SK-N-SH treated with all-trans-retinoic acid at 6 μM for 48 hours (cell line): ENCODE results near the gene ZSWIM9.

Experiments used
- CREB5 ChIP-seq: fragments of 250-450 bp; sonication (Bioruptor Pico); IDR thresholded peaks from 2 replicates; pipeline ENCODE4 v1.5.1; 2020; ENCODE audit warnings: low read depth, mild to moderate bottlenecking, moderate library complexity
- CSDC2 ChIP-seq: fragments of 250-450 bp; sonication (Bioruptor Pico); IDR thresholded peaks from 2 replicates; pipeline ENCODE4 v1.5.0; 2020; ENCODE audit warnings: mild to moderate bottlenecking, moderate library complexity
- PATZ1 ChIP-seq: fragments of 250-450 bp; sonication (Bioruptor Pico); IDR thresholded peaks from 2 replicates; pipeline ENCODE4 v1.8.0; 2020; ENCODE audit warnings: mild to moderate bottlenecking, moderate library complexity, borderline replicate concordance
- RARB ChIP-seq: fragments of 250-450 bp; sonication (Bioruptor Pico); IDR thresholded peaks from 2 replicates; pipeline ENCODE4 v1.8.0; 2021; ENCODE audit warnings: mild to moderate bottlenecking, moderate library complexity
- ZNF565 ChIP-seq: fragments of 450-650 bp; formaldehyde crosslinking; conservative IDR thresholded peaks from 2 replicates; pipeline ENCODE4 v1.5.0; 2020; ENCODE audit warnings: low read depth, mild to moderate bottlenecking, moderate library complexity

DNA sequence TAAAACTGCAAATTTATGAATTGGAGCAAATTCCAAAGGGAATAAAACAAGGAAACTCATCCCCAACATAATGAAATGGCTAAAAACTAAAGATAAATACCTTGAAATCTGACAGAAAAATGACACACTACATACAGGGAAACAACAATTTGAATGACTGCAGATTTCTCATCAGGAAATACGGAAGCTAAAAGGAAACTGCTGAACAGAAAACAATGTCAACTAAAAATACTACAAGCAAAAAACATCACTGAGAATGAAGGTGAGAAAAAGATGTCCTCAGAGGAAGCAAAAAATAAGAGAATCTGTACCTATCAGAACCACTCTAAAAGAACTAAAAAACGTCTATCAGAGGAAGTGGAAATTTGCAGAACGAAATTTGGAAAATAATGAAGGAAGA is 39.5 kb downstream of the ZSWIM9 start:
- TF ChIP-seq PATZ1 (CRISPR knock-in tag), result no peak
- TF ChIP-seq ZNF565 (CRISPR knock-in tag), result no peak
- no peak for TF ChIP-seq RARB (CRISPR knock-in tag)
- TF ChIP-seq CREB5 (CRISPR knock-in tag), result no peak
- TF ChIP-seq CSDC2 (CRISPR knock-in tag), result no peak
